ENCODE results near the gene ORM1.

- TF ChIP-seq CTCF (IDR thresholded peaks at IDR 0.05; ENCODE audit: low read length) (no peak), EZH2 (optimal IDR thresholded peaks at IDR 0.05; ENCODE audit: low read depth, low read length) (no peak), EZH2phosphoT487 (IDR thresholded peaks at IDR 0.05; ENCODE audit: low read length) (no peak)
Measured at GRCh38 chr9:114286146-114286679, 36.7 kb upstream of the ORM1 start.
